ENCODE measurements around the gene PRDM11.

The PRDM11 gene

GRCh38 chr11:45142241-45143055 is 4.0 kb upstream of the PRDM11 start:
- DNase-seq, result peak; percentile 21

GRCh38 chr11:45143494-45143893 is 2.9 kb upstream of the PRDM11 start:
- DNase-seq, result no peak

- DNase-seq, result peak; percentile 14
Measured at GRCh38 chr11:45144126-45145082, 2.0 kb upstream of the PRDM11 start.

GRCh38 chr11:45145083-45145378 is 1.4 kb upstream of the PRDM11 start:
- peak; percentile 17 for DNase-seq

- peak; percentile 29 for DNase-seq
Measured at GRCh38 chr11:45145379-45146071, 914 bp upstream of the PRDM11 start.

GRCh38 chr11:45147017-45147728 is 734 bp downstream of the PRDM11 start:
- DNase-seq, result peak; percentile 94

- DNase-seq, result peak; percentile 29
Measured at GRCh38 chr11:45147891-45148675, 1.6 kb downstream of the PRDM11 start.

- peak; percentile 11 for DNase-seq
Measured at GRCh38 chr11:45149483-45150056, 3.1 kb downstream of the PRDM11 start.

- DNase-seq, result no peak
Measured at GRCh38 chr11:45150301-45150700, 3.9 kb downstream of the PRDM11 start.

- DNase-seq, result peak; percentile 3
Measured at GRCh38 chr11:45150943-45151342, 4.5 kb downstream of the PRDM11 start.

- DNase-seq, result peak; percentile 19
Measured at GRCh38 chr11:45151362-45151982, 5.0 kb downstream of the PRDM11 start.

GRCh38 chr11:45152740-45153595 is 6.5 kb downstream of the PRDM11 start:
- peak; percentile 11 for DNase-seq

GRCh38 chr11:45154276-45154675 is 7.8 kb downstream of the PRDM11 start:
- peak; percentile 21 for DNase-seq

- DNase-seq, result peak; percentile 13
Measured at GRCh38 chr11:45155058-45155551, 8.7 kb downstream of the PRDM11 start.

GRCh38 chr11:45155627-45156180 is 9.3 kb downstream of the PRDM11 start:
- DNase-seq, result peak; percentile 7

GRCh38 chr11:45156201-45156600 is 9.8 kb downstream of the PRDM11 start:
- DNase-seq, result no peak

GRCh38 chr11:45156741-45157140 is 10.3 kb downstream of the PRDM11 start:
- peak; percentile 4 for DNase-seq

- DNase-seq, result peak; percentile 26
Measured at GRCh38 chr11:45157247-45158209, 11.1 kb downstream of the PRDM11 start.
